SK-N-SH (cell line): ENCODE measurements around the gene SLC38A3. TPM values are rescaled to one million over a fixed set of nuclear protein-coding genes. Genes with fewer than 3 reads are reported as not detected.

Experiments
- CTCF ChIA-PET: fragments of 300-600, 350-600 bp; formaldehyde crosslinking; extraction: SDS; loops from one replicate; lab custom pipeline; 2021; lab: Yijun Ruan, JAX
- POLR2A ChIA-PET: fragments of 350-600 bp; sonication (Branson Sonifier 250); formaldehyde crosslinking; extraction: SDS; loops from one replicate; lab custom pipeline; 2020; ENCODE audit warnings: antibody characterized with exemption, inconsistent platforms; lab: Yijun Ruan, JAX
- DNase-seq: peaks from one replicate; pipeline ENCODE4 v3.0.0; 2012
- H2AFZ ChIP-seq: fragments of 200-600 bp; sonication (generic); 2 replicates; pipeline ENCODE4 v1.8.1; 2016; ENCODE audit warnings: antibody characterized with exemption, mild to moderate bottlenecking, low read depth
- H3F3A ChIP-seq: fragments of 200-600 bp; sonication (generic); replicated peaks from 2 replicates; pipeline ENCODE3; 2016; ENCODE audit warnings: antibody characterized with exemption, mild to moderate bottlenecking; ENCODE audit not compliant: insufficient read depth
- H3K27ac ChIP-seq, 2 experiments: fragments of 200-500 bp in 1 of 2; fragments of 200-600 bp in 1 of 2; sonication (Bioruptor generic) in 1 of 2; sonication (generic), shearing (Covaris generic) in 1 of 2; 2 replicates each; pipeline versions ENCODE4 v1.5.1 to v1.6.1; 2014 to 2016; ENCODE audit warnings: low read depth in 2 of 2, inconsistent platforms in 1 of 2, low read length in 1 of 2, mild to moderate bottlenecking in 1 of 2, mixed read lengths in 1 of 2
- H3K27me3 ChIP-seq: fragments of 200-600 bp; sonication (generic), shearing (Covaris generic); 2 replicates; pipeline ENCODE4 v1.6.1; 2016; ENCODE audit warnings: mixed run types; ENCODE audit not compliant: insufficient read depth
- H3K36me3 ChIP-seq, 2 experiments: fragments of 200-500 bp in 1 of 2; fragments of 200-600 bp in 1 of 2; sonication (Bioruptor generic) in 1 of 2; sonication (generic) in 1 of 2; replicated peaks in 1 of 2; 2 replicates each; pipeline versions ENCODE3 to v1.5.1; 2014 to 2016; ENCODE audit warnings: low read length in 1 of 2, mild to moderate bottlenecking in 1 of 2; ENCODE audit not compliant: insufficient read depth in 2 of 2, control insufficient read depth in 1 of 2
- H3K4me1 ChIP-seq, 2 experiments: fragments of 200-500 bp in 1 of 2; fragments of 200-600 bp in 1 of 2; sonication (Bioruptor generic) in 1 of 2; sonication (generic), shearing (Covaris generic) in 1 of 2; 2 replicates each; pipeline versions ENCODE4 v1.5.1 to v1.6.1; 2014 to 2016; ENCODE audit warnings: low read depth in 1 of 2, low read length in 1 of 2, mixed run types in 1 of 2; ENCODE audit not compliant: insufficient read depth in 2 of 2, control insufficient read depth in 1 of 2
- H3K4me2 ChIP-seq: fragments of 200-600 bp; sonication (generic), shearing (Covaris generic); 2 replicates; pipeline ENCODE4 v1.6.1; 2017; ENCODE audit warnings: mixed run types
- H3K4me3 ChIP-seq, 2 experiments: fragments of 200-500 bp in 1 of 2; fragments of 200-600 bp in 1 of 2; sonication (Bioruptor generic) in 1 of 2; sonication (generic), shearing (Covaris generic) in 1 of 2; 2 replicates each; pipeline versions ENCODE4 v1.5.1 to v1.8.1; 2014 to 2016; ENCODE audit warnings: low read depth in 2 of 2, inconsistent platforms in 1 of 2, low read length in 1 of 2, mild to moderate bottlenecking in 1 of 2, mixed read lengths in 1 of 2, moderate library complexity in 1 of 2
- H3K79me2 ChIP-seq: fragments of 200-600 bp; sonication (generic); 2 replicates; pipeline ENCODE4 v1.8.1; 2017; ENCODE audit warnings: mild to moderate bottlenecking; ENCODE audit not compliant: insufficient read depth
- H3K9ac ChIP-seq: fragments of 200-600 bp; sonication (generic); 2 replicates; pipeline ENCODE4 v1.6.1; 2017; ENCODE audit warnings: mixed run types
- H3K9me2 ChIP-seq: fragments of 200-600 bp; sonication (generic); 2 replicates; pipeline ENCODE4 v1.6.1; 2017; ENCODE audit warnings: mixed run types
- H3K9me3 ChIP-seq: fragments of 200-600 bp; sonication (generic); 2 replicates; pipeline ENCODE4 v1.6.1; 2017; ENCODE audit warnings: mixed run types, mild to moderate bottlenecking, moderate library complexity
- H4K20me1 ChIP-seq: fragments of 200-600 bp; sonication (generic); 2 replicates; pipeline ENCODE4 v1.6.1; 2017; ENCODE audit warnings: mild to moderate bottlenecking, mixed run types; ENCODE audit not compliant: insufficient read depth
- EZH2phosphoT487 ChIP-seq: fragments of 200-600 bp; sonication (generic); IDR thresholded peaks from 2 replicates; pipeline ENCODE4 v1.6.1; 2017; ENCODE audit warnings: low read depth, mixed run types, mild to moderate bottlenecking, antibody characterized with exemption, moderate library complexity, borderline replicate concordance
- FOXM1 ChIP-seq: IDR thresholded peaks from 2 replicates; pipeline ENCODE4 v1.4.0; 2012; ENCODE audit warnings: low read depth, mild to moderate bottlenecking
- GABPA ChIP-seq: IDR thresholded peaks from 2 replicates; pipeline ENCODE4 v1.4.0; 2012; ENCODE audit warnings: low read depth, mild to moderate bottlenecking
- GATA2 ChIP-seq: sonication (generic); formaldehyde crosslinking; IDR thresholded peaks from 2 replicates; pipeline ENCODE4 v1.5.0; 2020; ENCODE audit warnings: mild to moderate bottlenecking, missing genetic modification reagents
- JUND ChIP-seq: IDR thresholded peaks from 2 replicates; pipeline ENCODE4 v1.4.0; 2012
- MEF2A ChIP-seq: IDR thresholded peaks from 2 replicates; pipeline ENCODE4 v1.4.0; 2012; ENCODE audit warnings: low read depth, borderline replicate concordance
- NFIC ChIP-seq: IDR thresholded peaks from 2 replicates; pipeline ENCODE4 v1.4.0; 2012; ENCODE audit warnings: borderline replicate concordance
- NRF1 ChIP-seq: IDR thresholded peaks from 2 replicates; pipeline ENCODE4 v1.6.1; 2012; ENCODE audit warnings: low read depth, mild to moderate bottlenecking, low read length
- PBX3 ChIP-seq: IDR thresholded peaks from 2 replicates; pipeline ENCODE4; 2012
- POLR2AphosphoS5 ChIP-seq: IDR thresholded peaks from 2 replicates; pipeline ENCODE4 v1.6.1; 2012; ENCODE audit warnings: low read depth, low read length
- RAD21 ChIP-seq: IDR thresholded peaks from 2 replicates; pipeline ENCODE4 v1.6.1; 2012; ENCODE audit warnings: mild to moderate bottlenecking, low read length
- REST ChIP-seq: IDR thresholded peaks from 2 replicates; pipeline ENCODE4 v1.6.1; 2012; ENCODE audit warnings: mild to moderate bottlenecking, low read depth, low read length, moderate library complexity
- RFX5 ChIP-seq: IDR thresholded peaks from 2 replicates; pipeline ENCODE4 v1.6.1; 2012; ENCODE audit warnings: mild to moderate bottlenecking, improper control_type of control experiment, low read length
- RXRA ChIP-seq: IDR thresholded peaks from 2 replicates; pipeline ENCODE4 v1.4.0; 2012; ENCODE audit warnings: low read depth, mild to moderate bottlenecking, borderline replicate concordance
- SMC3 ChIP-seq: IDR thresholded peaks from 2 replicates; pipeline ENCODE4 v1.6.1; 2012; ENCODE audit warnings: low read depth, low read length, improper control_type of control experiment
- TAF1 ChIP-seq: IDR thresholded peaks from 2 replicates; pipeline ENCODE4 v1.6.1; 2012; ENCODE audit warnings: low read depth, mild to moderate bottlenecking, low read length, moderate library complexity, borderline replicate concordance
- TCF12 ChIP-seq: IDR thresholded peaks from 2 replicates; pipeline ENCODE4 v1.4.0; 2012
- TEAD4 ChIP-seq: IDR thresholded peaks from 2 replicates; pipeline ENCODE4 v1.4.0; 2012; ENCODE audit warnings: mild to moderate bottlenecking, borderline replicate concordance; ENCODE audit not compliant: insufficient read depth
- USF1 ChIP-seq: IDR thresholded peaks from 2 replicates; pipeline ENCODE4 v1.4.0; 2012; ENCODE audit warnings: low read depth, borderline replicate concordance
- YY1 ChIP-seq: IDR thresholded peaks from 2 replicates; pipeline ENCODE4 v1.4.0; 2012; ENCODE audit warnings: low read depth, mild to moderate bottlenecking
- WGBS: methylation state at CpG from one replicate; pipeline ENCODE4 v1.1.6; 2017; ENCODE audit warnings: low lambda C conversion rate; 5-methylcytosine and 5-hydroxymethylcytosine counted together
- polyA plus RNA-seq, 3 experiments: library from polyadenylated mRNA; depleted of rRNA; stranded (reverse); fragments of >200 nt; gene quantifications; 2 replicates each; pipeline ENCODE4 v1.2.3, GENCODE V29; 2012

SLC38A3 gene
- polyA plus RNA-seq, 1 of the 3 experiments (the other 2 are of a cell fraction), result 0.84 TPM

- POLR2A ChIA-PET, result interaction anchor here (0.6 kb wide), 1 partner anchor 25 kb away, joined by 3 read pairs; no protein-coding TSS in a partner anchor
Observed at GRCh38 chr3:50239649-50240048, 34.6 kb downstream of the SLC38A3 start.

GRCh38 chr3:50241163-50241562, 36.1 kb downstream of the SLC38A3 start:
- no peak for TF ChIP-seq TAF1
- TF ChIP-seq NFIC, result no peak
- no peak for TF ChIP-seq RAD21
- TF ChIP-seq NRF1, result no peak
- TF ChIP-seq GABPA, result no peak
- TF ChIP-seq FOXM1, result no peak
- TF ChIP-seq USF1, result no peak
- TF ChIP-seq RFX5, result no peak
- no peak for TF ChIP-seq SMC3
- no peak for TF ChIP-seq REST
- TF ChIP-seq PBX3, result no peak
- no peak for TF ChIP-seq EZH2phosphoT487
- no peak for TF ChIP-seq JUND
- TF ChIP-seq MEF2A, result no peak
- no peak for TF ChIP-seq POLR2AphosphoS5
- no peak for TF ChIP-seq TCF12
- no peak for TF ChIP-seq RXRA
- TF ChIP-seq TEAD4, result no peak
- TF ChIP-seq YY1, result no peak
- no peak for TF ChIP-seq GATA2 (CRISPR knock-in tag)
- H3K4me2 ChIP-seq, result no peak overlapping the region
- no peak overlapping the region for H3K4me3 ChIP-seq
- H3K79me2 ChIP-seq, result peaks cover 100% of the 10 kb centered on the region
- no peak overlapping the region for H3K9ac ChIP-seq
- WGBS, result 100% methylated on average over 1 of the region's 4 CpGs
- no peaks in the 10 kb centered on the region for H3K27me3 ChIP-seq
- H3K9me3 ChIP-seq, result no peaks in the 10 kb centered on the region
- peaks cover 32% of the 10 kb centered on the region for H3F3A ChIP-seq
- no peaks in the 10 kb centered on the region for H3K9me2 ChIP-seq
- peaks cover 0 to 13% of the 10 kb centered on the region in 2 experiments for H3K36me3 ChIP-seq
- H3K4me1 ChIP-seq, result peaks cover 15 to 35% of the 10 kb centered on the region in 2 experiments; a peak in 3 of 4 replicates
- no peak overlapping the region; a peak in 1 of 4 replicates for H3K27ac ChIP-seq
- H2AFZ ChIP-seq, result no peak overlapping the region
- ChIA-PET POLR2A (no interaction called here), CTCF (interaction anchor here (19.2 to 61.6 kb wide), 3 partner anchors 7 to 55 kb away, joined by 433 to 1375 read pairs (median 433); partner anchors contain the start of genes GNAI2 and GNAT1)
- no peak for DNase-seq
- H4K20me1 ChIP-seq, result peaks cover 75% of the 10 kb centered on the region

More at GRCh38 chr3:50239649-50240048, 34.6 kb downstream of the SLC38A3 start:
- peaks cover 24% of the 10 kb centered on the region for H3F3A ChIP-seq
- peaks cover 8 to 26% of the 10 kb centered on the region in 2 experiments; a peak in 2 of 4 replicates for H3K4me1 ChIP-seq
- no peak overlapping the region; a peak in 1 of 4 replicates for H3K4me3 ChIP-seq
- TF ChIP-seq JUND (no peak), SMC3 (no peak), RFX5 (no peak), TCF12 (no peak)
- no peak overlapping the region for H3K27ac ChIP-seq
- H2AFZ ChIP-seq, result no peak overlapping the region
- no peak overlapping the region for H3K9ac ChIP-seq
- H3K79me2 ChIP-seq, result peaks cover 87% of the 10 kb centered on the region
- 89% methylated on average over 4 of the region's 4 CpGs for WGBS
- no peaks in the 10 kb centered on the region for H3K27me3 ChIP-seq
- no peak for DNase-seq
- CTCF ChIA-PET, result interaction anchor here (19.2 to 61.6 kb wide), 3 partner anchors 7 to 53 kb away, joined by 433 to 1375 read pairs (median 433); partner anchors contain the start of genes GNAI2 and GNAT1
- H3K4me2 ChIP-seq, result peak overlapping the region; percentile 96
- peaks cover 67% of the 10 kb centered on the region for H4K20me1 ChIP-seq
- peaks cover 0 to 13% of the 10 kb centered on the region in 2 experiments for H3K36me3 ChIP-seq
- H3K9me3 ChIP-seq, result no peaks in the 10 kb centered on the region
- no peaks in the 10 kb centered on the region for H3K9me2 ChIP-seq
